Fibroblast of mammary gland (primary cell): ENCODE measurements around the gene BMERB1.

Experiments used
- DNase-seq: peaks from one replicate; pipeline ENCODE4 v3.0.0-alpha.2; 2010; ENCODE audit warnings: low read depth
- H3K4me3 ChIP-seq: 2 replicates; pipeline ENCODE4 v1.5.1; 2011; ENCODE audit warnings: low read depth, mild to moderate bottlenecking, low read length, moderate library complexity; ENCODE audit not compliant: control insufficient read depth
- CTCF ChIP-seq: conservative IDR thresholded peaks from 2 replicates; pipeline ENCODE4 v1.5.1; 2011; ENCODE audit warnings: low read depth, low read length, inconsistent platforms; ENCODE audit not compliant: control insufficient read depth, insufficient read depth

Gene BMERB1

GRCh38 chr16:15529673-15530072 lies 95.3 kb downstream of the BMERB1 start:
- no peak for DNase-seq
- no peak for TF ChIP-seq CTCF
- no peak overlapping the region for H3K4me3 ChIP-seq

- no peak for TF ChIP-seq CTCF
- no peak for DNase-seq
- no peak overlapping the region for H3K4me3 ChIP-seq
These were observed 95.7 kb downstream of the BMERB1 start for GRCh38 chr16:15530085-15530484.

DNA sequence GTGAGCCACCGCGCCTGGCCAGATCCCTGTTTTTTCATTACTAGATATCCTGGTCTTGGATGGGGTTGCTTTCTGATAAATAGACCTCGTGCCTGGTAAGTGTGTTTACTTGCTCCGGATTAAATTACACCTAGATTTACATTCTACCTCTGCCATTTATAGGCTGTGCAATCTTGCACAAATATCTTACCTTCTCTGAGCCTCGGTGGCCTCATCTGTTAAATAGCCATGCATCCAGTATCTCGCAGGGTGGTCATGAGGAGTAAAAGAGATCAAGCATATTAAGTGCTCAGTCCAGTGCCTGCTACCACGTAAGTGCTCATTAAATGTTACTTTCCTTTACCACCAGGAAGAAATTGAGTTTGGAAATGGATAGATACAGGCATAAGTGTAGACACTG lies 98.4 kb downstream of the BMERB1 start:
- DNase-seq: no peak
- no peak overlapping the region for H3K4me3 ChIP-seq
- TF ChIP-seq CTCF: no peak

GRCh38 chr16:15533386-15533785 lies 99.0 kb downstream of the BMERB1 start:
- TF ChIP-seq CTCF: no peak
- no peak overlapping the region for H3K4me3 ChIP-seq
- DNase-seq: no peak

GRCh38 chr16:15535772-15536171 lies 101.4 kb downstream of the BMERB1 start:
- DNase-seq: no peak
- no peak overlapping the region for H3K4me3 ChIP-seq
- no peak for TF ChIP-seq CTCF

DNA sequence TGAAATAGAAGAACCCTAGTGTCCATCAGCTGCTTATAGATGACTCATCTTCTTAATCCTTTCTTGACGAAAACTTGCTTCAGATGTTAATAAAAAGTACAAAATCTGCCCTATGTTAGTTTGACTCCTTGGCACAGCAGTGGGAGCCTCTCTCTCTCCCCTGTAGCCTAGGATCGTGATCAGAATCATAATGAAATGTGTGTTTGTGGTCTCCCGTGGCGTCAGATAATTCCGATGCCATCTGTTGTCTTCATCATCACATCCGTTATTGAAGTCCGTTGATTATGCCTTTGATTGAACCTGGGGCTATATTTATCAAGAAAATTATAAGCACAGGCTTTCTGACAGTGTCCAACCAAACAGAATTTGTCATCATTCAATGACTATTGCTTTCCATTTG lies 102.5 kb downstream of the BMERB1 start:
- H3K4me3 ChIP-seq: no peak overlapping the region
- no peak for DNase-seq
- TF ChIP-seq CTCF: no peak

DNA sequence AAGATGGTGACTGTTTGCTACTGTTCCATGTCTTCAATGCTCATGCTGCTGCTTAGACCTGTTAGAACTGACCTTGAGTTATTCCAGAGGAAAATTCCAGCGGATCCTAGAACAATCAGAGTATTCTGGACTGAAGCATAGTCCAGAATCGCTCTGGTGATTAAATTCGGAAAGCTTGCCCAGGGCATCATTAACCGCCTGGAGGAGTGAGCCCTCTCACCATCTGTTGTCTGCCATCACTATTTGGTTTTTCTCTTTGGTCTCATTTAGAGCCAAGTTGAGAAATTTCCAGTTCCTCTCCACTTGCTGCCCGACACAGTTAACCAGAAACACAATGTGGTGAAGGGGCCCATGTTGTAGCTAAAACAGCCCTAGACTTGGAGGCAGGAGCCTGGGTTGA lies 104.1 kb downstream of the BMERB1 start:
- no peak for TF ChIP-seq CTCF
- no peak overlapping the region for H3K4me3 ChIP-seq
- DNase-seq: no peak
